HG02759 (cell line): ENCODE results near the gene PDE4D.

Experiments used
- ATAC-seq: cut with Tn5 transposase; IDR thresholded peaks from one replicate; pipeline ENCODE4 v1.9.1; 2021; ENCODE audit warnings: mild to moderate bottlenecking, moderate library complexity; ENCODE audit not compliant: unreplicated experiment

The PDE4D gene

DNA sequence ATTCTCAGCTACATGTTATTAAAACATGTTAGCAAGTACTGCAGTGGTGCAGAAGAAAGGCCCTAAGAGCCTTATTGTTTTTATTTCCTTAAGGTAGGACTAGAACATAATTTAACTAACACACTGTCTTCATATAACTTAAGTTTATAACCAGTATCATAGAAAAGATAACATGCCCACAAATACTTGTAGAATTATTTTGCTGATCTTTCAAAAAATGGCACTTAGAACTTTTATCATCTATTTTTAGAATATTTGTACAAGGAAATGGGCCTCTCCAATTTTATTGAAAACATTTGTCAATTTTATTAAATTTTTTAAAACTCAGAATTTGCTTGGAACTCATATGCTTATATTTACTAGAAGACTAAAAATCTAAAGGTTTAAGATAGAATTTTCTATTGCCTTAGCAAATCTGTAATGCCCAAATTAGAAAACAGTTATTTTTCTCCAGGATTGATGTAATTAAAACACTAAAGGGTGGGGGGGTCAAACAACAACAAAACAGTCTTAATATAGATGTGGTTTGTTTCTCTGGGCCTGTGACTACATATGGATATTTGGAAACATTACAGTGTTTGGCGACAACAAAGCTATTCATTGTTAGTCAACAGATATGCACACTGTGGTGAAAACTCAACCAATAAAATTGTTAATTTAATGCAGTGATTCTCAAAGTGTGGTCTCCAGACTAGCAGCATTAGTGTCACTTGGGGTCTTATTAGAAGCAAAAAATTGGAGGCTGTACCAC lies 360.4 kb downstream of the PDE4D start:
- ATAC-seq = no peak

DNA sequence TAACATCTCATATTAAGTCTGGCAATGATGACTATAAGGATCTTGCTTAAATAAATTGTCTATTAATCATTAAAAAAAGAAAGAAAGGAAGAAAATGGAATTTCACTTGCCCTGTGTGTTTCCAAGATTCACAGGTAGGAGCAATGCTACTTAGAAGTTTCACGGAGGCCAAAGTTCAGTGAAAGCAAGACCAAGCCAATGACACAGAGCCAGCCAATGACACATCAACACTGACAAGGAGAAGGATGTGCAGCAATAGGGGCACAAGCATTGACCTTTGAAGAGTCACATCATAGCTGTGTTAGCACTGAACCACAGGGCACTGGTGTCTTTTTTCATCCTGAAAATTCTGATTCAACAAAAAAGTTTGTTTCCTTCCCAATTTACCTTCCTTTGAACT lies 364.3 kb downstream of the PDE4D start:
- ATAC-seq = no peak

DNA sequence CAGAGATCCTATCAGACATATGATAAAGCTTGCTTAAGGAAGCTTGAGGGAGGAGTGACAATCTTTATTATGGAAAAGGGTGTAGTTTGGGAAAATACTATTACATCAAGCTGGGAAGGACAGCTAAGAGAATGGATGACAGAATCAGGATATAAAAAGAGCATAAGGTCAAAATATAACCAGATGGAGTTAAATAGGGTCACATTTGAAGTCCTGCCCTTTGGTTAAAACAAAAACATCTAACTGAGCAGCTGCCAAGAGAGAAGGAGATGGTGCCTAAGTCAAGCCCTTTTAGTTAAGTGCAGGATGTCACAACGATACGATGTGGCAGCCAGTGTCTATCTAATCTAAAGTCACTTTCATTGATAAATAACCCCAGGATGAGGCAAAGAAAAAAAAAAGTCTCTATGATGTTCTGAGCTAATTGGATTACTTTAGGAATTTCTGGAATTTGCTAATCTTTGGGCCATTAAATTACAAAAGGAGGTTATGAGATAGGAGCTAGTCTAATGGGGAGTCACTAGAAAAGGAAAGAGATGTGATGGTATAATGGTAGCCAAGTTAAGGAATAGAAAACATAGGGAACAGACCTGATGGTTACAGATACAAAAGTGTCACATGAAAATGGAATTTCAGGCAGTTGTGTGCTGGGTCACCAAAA lies 365.2 kb downstream of the PDE4D start:
- no peak for ATAC-seq

DNA sequence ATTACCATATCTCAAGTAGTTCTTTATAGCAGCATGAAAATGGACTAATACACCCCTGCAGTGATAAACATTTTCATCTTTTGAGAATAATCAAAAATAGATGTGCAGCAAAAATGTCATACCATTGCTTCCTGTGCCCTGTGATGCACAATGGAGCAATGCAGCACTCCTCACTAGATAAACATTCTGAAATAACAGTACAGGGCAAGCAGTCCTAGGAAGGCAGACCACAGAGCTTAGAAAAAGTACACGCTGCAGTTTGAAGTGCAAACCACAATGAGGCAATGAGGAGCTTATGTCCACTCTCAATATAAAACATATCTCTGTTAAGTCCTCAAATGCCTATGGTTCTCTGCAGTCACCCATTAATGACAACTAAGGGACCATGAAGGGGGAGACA lies 367.6 kb downstream of the PDE4D start:
- no peak for ATAC-seq

DNA sequence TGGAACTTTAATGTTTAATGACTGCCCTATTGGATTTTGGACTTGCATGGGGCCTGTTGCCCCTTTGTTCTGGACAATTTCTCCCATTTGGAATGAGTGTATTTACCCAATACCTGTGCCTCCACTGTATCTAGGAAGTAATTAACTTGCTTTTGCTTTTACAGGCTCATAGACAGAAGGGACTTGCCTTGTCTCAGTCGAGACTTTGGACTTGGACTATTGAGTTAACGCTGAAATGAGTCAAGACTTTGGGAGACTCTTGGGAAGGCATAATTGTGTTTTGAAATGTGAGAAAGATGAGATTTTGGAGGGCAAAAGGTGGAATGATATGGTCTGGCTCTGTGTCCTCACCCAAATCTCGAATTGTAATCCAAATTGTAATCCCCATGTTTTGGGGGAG lies 368.2 kb downstream of the PDE4D start:
- no peak for ATAC-seq

DNA sequence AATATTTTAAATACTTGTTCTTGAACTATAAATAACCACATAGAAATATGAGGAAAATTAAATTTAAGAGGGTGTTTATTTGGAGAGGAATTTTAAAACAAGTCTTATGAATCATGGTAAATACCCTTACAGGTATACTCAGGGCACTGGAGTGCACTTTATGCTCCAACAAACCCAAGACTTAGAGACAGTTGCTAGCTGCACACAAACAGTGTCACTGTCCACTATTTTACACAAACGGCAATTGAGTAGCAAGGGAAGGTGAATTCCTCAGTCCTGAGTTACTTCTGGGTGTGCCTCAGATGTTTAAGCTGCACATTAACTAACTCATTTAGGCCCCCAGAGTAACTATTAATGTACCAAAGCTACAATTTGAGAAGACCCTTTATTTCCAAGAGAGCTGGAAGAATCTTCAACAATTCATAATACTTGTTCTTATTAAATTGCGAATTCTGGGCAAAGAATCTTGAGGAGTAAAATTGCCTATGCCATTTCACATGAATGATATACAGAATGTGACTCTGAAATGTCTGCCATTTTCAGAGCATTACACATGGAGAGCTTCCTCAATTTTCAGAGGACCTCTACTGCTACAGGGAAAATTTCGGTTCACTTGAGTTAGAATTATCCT lies 371.2 kb downstream of the PDE4D start:
- ATAC-seq = no peak

DNA sequence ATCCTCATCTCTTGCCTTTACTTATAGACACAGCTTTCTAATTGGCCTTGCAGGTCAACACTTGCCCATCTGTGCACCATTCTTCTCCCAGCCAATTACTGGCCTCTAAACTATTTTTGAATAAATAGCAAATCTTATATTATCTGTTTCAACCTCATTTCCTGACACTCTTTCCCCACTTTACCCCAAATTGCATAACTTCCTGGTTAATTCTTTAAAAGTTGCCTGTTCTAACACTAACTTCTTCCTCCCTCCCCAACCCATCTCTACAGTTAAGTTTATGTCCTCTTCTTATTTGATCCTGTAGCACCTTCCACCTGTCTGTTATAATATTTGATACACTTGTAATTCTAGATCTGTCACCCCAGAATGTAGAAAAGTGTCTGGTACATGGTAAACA lies 372.1 kb downstream of the PDE4D start:
- ATAC-seq = no peak

DNA sequence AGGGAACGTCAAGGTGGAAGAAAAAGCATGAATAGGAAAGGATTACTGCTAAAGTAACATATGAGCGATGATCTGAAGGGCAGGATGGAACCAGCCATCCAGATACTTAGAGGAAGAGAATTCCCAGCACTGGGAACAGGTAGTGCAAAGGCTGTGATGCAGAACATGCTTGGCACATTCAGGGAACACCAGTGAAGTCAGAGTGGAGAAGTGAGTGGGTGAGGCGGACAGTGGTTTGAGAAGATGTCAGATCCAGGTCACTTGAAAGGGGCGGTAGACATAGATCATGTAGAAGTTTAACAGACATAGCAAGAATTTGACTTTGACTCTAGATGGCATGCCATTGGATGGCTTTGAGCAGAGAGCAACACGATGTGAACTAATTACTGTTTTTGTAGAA lies 374.2 kb downstream of the PDE4D start:
- no peak for ATAC-seq

DNA sequence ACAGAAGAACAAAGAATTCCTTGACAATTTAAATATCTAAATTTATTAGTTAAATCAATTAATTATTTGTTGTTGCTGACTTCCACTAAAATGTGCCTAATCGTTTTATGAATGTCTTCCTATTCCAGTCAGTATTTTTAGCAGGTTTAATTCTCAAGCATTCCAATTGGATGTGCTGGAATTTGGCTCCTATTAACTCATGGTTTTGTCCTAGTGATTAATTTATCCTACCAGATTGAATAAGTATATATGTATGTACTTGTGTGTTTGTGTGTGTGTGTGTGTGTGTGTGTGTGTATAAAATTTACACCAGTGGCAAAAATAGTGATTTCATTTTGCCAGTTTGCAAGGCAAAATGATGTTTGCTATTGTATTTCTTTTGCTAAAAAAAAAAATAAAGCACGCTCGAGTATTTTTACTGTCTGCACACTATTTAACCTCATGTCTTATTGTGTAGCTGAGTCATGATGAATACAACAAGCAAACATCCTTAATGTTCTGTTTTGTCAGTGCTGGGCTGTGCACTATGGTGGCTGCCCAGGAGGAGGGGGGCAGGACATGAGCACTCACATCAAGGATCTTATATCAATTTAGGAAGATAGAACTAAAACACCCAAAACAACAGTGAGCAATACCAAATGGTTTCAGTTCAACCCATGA lies 375.5 kb downstream of the PDE4D start:
- no peak for ATAC-seq

DNA sequence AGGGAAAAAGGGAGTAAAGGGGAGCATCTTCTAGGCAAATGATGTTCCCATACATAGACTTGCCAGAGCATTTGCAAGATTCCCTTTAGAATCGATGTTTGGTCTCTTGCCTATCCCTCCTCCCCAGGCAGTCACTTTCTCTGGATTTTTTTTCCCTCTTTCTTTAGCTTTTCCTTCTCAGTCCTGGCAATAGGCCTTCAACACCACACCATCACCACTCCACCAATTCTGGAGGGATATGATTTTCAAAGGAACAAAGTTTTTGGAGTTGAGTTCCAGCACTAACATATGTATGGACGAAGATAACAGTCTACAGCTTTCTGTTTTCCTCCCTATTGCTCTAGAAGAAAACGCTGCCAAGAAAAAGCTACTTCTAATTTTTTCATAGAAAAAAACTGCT lies 377.4 kb downstream of the PDE4D start:
- no peak for ATAC-seq

DNA sequence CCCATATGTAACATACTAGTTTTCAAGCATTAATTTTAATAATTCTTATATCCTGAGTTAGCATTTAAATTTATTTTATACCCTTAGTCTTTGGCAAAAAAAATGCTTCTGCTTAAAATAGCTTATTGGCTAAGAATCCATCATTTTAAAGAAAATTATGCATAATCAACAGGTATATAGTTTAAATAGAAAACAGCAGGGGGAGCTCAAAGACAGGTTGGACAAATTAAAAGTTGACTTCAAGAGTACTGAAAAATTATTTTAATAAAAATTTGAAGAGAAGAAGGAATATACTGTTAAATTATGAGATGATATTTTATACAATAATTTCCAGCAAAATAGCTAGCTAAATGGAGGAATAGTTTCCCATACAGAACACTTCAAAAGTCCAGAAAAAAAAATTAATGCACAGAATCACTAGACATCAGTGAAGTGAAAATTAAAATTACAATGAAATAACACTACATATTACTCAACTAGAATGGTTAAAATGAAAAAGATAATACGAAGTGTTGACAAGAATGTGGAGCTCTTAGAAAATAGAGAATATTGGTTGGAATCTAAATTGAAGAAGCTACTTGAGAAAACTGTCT lies 387.1 kb downstream of the PDE4D start:
- no peak for ATAC-seq

DNA sequence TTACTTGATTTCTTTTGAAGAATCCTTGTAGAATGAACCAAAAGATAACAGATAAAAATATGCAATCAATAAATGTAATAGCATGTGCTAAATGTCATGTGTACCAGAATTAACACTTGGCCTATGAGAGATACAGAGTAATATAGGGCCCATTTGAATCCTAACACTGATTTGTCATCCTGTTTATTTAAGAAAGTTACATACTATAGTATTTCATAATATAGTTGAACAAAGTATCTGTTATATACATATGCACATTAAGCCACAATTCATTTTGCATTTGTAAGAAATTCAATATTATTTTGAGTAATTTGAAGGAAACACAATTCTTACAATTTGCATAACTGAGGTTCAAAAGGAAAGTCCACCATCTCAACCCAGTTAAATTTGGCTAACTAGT lies 389.5 kb downstream of the PDE4D start:
- ATAC-seq = no peak

DNA sequence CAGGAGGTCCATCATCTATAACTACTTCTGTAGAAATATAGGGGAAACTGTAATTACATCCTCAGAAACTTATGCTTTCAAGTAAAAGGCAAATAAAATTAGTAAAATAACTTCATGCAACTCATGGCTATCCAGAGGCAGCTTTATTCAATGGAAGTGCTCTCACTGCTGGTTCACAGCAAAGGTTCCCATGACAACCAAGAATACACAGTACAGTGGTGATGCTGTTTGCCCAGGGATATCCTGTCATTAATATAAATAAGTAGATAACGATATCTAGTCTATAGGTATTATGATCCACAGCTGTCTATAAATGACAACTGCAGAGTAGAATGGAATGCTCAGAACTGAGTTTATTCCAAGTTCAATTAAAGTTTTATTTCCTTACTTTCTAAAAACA lies 390.3 kb downstream of the PDE4D start:
- no peak for ATAC-seq

DNA sequence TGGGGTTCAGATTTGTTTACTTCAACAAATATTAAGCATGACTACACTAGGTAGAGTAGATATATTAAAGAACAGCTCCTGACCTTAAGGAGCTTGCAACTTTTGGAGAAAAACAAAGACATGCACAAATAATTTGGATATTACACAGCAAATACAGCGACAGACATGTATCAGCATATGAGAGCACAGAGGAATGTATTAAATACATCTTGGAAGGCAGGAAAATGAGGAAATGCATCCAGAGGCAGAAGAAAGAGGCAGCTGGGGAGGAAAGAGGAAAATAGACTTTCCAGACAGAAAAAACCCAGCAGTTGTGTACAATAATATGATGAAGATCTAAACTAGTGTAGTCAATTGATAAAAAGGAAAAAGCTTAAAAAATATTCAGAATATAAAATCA lies 392.2 kb downstream of the PDE4D start:
- no peak for ATAC-seq

DNA sequence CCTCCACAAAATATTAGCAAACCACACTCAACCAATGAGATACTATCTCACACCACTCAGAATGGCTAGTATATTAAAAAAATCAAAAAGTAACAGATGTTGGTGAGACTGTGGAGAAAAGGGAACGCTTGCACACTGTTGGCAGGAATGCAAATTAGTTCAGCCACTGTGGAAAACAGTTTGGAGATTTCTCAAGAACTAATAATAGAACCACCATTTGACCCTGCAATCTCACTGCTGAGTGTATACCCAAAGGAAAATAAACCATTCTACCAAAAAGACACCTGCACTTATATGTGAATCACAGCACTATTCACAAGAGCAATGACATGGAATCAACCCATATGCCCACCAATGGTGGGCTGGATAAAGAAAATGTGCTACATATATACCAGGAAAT lies 393.5 kb downstream of the PDE4D start:
- no peak for ATAC-seq

DNA sequence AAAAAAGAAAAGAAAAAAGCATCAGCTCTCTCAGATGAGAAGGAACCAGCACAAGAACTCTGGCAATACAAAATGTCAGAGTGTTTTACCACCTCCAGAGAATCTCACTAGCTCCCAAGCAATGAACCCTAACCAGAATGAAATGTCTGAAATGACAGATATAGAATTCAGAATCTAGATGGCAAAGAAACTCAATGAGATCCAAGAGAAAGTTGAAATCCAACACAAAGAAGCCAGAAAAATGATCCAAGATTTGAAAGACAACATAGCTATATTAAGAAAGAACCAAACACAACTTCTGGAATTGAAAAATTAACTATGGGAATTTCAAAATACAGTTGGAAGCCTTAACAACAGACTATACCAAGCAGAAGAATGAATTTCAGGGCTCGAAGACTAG lies 396.3 kb downstream of the PDE4D start:
- ATAC-seq = no peak

DNA sequence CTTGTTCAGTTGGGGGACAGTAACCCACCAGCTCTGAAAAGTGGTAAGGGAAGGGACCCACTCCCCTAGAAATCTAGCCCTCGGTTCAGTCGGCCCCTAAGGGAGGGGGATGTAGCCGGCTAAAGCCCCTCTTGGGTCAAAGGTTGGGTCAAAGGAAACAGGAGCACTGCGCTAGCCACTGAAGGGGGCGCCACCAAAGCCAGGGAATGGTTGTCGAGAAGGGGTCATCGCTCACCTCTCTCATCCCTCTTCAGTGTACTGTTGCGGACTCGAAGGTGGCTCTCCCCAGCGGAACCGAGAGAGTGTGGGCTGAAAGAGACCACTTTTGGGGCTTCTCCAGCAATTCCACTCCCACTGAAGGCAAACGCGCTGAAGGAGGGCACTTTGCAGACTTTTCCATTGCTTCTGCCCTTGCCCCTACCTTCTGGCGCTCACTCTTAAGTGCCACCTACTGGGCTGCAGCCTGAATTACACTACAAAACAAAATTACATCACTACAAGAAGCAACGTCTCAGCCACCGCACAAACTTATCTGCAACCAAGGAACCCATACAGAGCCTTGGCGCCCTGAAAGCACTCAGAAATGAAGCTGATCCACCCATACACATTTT lies 396.9 kb downstream of the PDE4D start:
- peak; percentile 58 for ATAC-seq

DNA sequence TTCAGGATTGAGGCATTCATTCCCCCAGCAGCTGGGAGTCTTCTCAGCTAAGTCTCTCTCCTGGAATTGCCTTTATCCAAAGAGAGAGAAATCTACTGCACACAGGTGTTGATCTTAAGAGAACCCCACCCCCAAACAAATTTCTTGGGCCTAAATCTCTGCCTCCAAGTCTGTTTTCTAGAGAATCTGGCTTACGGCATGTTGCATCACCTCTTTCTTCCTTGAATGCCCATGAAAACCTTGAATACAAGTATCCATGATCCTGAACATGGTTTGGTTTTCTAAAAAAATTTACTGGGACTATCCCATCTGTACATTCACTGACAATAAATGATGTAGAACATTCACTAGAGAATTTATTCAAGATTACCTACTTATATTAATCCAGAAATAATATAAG lies 401.6 kb downstream of the PDE4D start:
- ATAC-seq = no peak

DNA sequence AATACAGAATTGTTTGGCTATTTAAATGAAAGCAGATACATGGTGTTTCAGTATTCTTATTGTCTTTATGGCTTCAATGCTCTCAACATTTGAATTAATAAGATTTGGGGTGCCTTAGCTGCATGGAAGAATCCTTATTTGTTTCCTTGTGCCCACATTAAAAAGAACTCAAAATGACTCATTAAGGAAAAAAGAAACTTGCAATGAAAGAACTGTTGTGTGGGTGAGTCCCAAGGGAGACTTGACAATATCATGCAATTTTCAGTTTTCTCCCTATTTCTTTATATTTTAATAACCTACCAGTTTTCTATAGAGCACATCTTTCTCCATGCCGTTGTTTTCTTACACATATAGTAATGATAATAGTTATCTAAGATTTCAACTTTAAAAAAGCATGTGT lies 404.0 kb downstream of the PDE4D start:
- ATAC-seq = no peak

DNA sequence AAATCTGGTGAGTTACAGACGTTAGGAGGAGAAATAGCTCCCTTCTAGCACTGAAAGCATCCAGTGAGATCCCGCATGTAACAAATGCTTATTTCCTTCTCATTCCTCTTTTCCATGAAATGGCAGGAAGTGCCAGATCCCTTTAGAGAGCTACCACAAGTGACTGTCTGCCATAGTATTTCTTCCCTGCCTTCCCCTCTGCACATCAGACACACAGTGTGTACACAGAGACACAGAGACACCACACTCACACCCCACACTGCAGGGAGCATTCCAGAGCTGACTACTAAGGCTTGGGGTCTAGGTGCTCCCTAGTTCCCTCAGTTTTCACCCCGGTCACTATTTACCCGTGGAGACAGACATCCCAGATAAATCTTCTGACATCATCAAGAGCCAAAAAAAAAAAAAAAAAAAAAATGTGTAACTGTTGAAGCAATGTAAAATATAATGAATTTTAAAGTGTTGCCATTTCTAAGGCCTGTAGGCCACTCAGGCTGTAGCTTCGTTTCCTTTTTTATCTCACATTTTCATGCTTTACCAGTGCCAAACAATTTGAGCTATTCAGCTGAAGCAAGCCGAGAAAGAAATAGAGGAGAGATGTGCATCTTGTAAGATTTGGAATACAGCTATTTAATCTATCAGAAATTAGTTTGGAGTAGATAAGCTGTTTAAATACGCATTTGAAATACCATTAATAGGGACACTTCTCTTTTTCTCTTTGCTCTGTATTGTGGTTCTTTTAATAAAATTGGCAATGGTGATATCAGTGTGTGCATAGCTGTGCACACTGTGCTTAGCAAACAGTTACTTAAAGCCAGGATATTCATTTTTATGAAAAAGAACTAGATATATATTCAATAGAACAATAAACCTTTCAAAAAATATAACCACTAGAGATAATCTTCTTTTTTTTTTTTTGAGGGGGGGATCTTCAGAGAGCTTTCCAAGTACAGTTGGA lies 405.5 kb downstream of the PDE4D start:
- no peak for ATAC-seq
